NB4 (cell line): Measurements from ENCODE around the gene HOXC13.

Source experiments
- DNase-seq: peaks from one replicate; pipeline ENCODE4 v3.0.0; 2010; ENCODE audit warnings: low read depth
- H3K4me3 ChIP-seq: one replicate; pipeline ENCODE4 v1.5.1; 2011; ENCODE audit warnings: mild to moderate bottlenecking, low read depth, low read length, moderate library complexity
- CTCF ChIP-seq: IDR thresholded peaks from one replicate; pipeline ENCODE4 v1.5.1; 2012; ENCODE audit warnings: low read depth, low read length
- MAX ChIP-seq: IDR thresholded peaks from 2 replicates; pipeline ENCODE4 v1.6.1; 2011; ENCODE audit warnings: low read depth, low read length
- MYC ChIP-seq: IDR thresholded peaks from 2 replicates; pipeline ENCODE4 v1.6.1; 2011; ENCODE audit warnings: low read depth, low read length
- POLR2A ChIP-seq: IDR thresholded peaks from 2 replicates; pipeline ENCODE4 v1.6.1; 2011; ENCODE audit warnings: mild to moderate bottlenecking; ENCODE audit not compliant: insufficient read length; ENCODE audit errors: extremely low read depth

HOXC13 gene

GRCh38 chr12:53993162-53994008 lies 54.8 kb downstream of the HOXC13 start:
- TF ChIP-seq MYC (no peak), CTCF (no peak), POLR2A (no peak), MAX (no peak)
- no peak for DNase-seq
- H3K4me3 ChIP-seq, result no peak overlapping the region

DNA sequence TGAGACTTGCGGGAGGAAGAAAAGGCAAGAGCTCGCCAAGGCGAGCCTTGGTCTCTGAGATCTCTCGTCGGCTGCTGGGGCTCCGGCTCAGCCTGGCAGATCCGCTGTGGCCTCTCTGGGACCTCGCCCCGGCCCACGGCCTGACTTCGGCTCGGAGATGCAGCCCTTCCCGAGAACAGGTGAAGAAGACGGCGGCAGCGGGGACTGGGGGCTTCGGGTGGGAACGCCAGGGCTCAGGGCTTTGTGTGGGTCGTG lies 55.3 kb downstream of the HOXC13 start:
- DNase-seq, result no peak
- TF ChIP-seq CTCF (no peak), POLR2A (no peak), MAX (no peak), MYC (no peak)
- no peak overlapping the region for H3K4me3 ChIP-seq

DNA sequence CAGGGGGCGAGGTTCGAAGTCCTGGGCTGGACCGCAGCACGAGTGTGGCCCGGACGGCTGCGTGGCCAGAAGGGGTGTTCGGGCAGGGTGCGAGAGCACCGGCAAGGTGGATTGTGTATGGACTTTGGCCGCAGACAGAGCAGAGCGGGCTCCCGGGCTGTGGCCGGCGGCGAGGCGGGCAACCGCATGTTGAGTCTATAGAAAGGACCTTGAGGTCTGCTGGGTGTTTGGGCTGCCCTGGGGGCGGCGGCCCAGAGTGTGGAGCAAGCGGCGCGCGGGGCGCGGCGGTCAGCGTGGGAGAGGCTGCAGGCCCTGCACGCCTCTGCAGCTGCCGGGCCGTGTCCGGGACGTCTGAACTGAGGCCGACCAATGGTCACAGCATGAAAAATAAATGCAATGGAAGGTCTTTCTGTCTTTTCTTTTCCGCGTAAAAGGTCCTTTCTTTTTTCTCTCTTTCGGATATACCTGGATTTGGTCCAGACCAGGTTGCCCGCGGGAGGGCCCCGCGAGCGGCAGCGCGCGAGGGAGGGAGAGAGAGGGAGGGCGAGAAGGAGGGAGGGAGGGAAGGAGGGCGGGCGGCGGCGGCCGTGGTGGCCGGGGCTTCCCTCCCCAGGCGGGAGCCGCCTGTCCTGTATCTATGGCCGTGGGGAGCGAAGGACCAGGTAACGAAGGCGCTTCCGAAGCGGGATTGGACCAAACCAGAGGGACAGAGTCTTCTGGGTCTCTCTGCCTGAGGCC lies 55.8 kb downstream of the HOXC13 start:
- DNase-seq, result peak; percentile 67
- TF ChIP-seq POLR2A, result no peak
- no peak for TF ChIP-seq MAX
- TF ChIP-seq MYC, result no peak
- TF ChIP-seq CTCF, result no peak
- peak overlapping the region; percentile 55 for H3K4me3 ChIP-seq

GRCh38 chr12:53995002-53995377 lies 56.4 kb downstream of the HOXC13 start:
- no peak for DNase-seq
- peak overlapping the region; percentile 55 for H3K4me3 ChIP-seq

More at GRCh38 chr12:53995002-53995377, 56.4 kb downstream of the HOXC13 start:
- no peak for TF ChIP-seq MYC
- TF ChIP-seq MAX, result no peak
- TF ChIP-seq POLR2A, result no peak
- TF ChIP-seq CTCF, result no peak
